Erythroblast (primary cell): Measurements from ENCODE around the gene MPRIP.

Experiments used
- GATA1 ChIP-seq: IDR thresholded peaks from 2 replicates; pipeline ENCODE4 v1.6.1; 2011; ENCODE audit warnings: low read depth, mild to moderate bottlenecking, control low read depth, low read length, moderate library complexity
- POLR2A ChIP-seq: IDR thresholded peaks from 2 replicates; pipeline ENCODE4 v1.6.1; 2011; ENCODE audit warnings: mild to moderate bottlenecking, low read length

- TF ChIP-seq POLR2A (no peak), GATA1 (no peak)
Observed at GRCh38 chr17:17041018-17041521, 1.2 kb upstream of the MPRIP start.
